Transverse colon (tissue), 4 donors: ENCODE data around the gene LGALS7. TPM values are rescaled to one million over a fixed set of nuclear protein-coding genes. Genes with fewer than 3 reads are reported as not detected.

Experiments
- DNase-seq: peaks from one replicate; pipeline ENCODE4 v3.0.0-alpha.2; 2019
- H3K27ac ChIP-seq, 4 donors: fragments of 200-600 bp; sonication (generic); 2 replicates each; pipeline ENCODE4 v1.5.1; 2016 to 2018; ENCODE audit warnings: inconsistent platforms in 4 of 4
- H3K27me3 ChIP-seq: fragments of 200-600 bp; sonication (generic); 2 replicates; pipeline ENCODE4 v1.5.1; 2017; ENCODE audit warnings: inconsistent platforms
- H3K36me3 ChIP-seq, 4 donors: fragments of 200-600 bp; sonication (generic); 2 replicates each; pipeline ENCODE4 v1.5.1; 2017 to 2019; ENCODE audit warnings: inconsistent platforms in 4 of 4
- H3K4me1 ChIP-seq, 4 donors: fragments of 200-600 bp; sonication (generic); 2 replicates each; pipeline ENCODE4 v1.5.1; 2017 to 2020; ENCODE audit warnings: inconsistent platforms in 4 of 4
- H3K4me3 ChIP-seq, 4 donors: fragments of 200-600 bp; sonication (generic); 1 replicate in 1 of 4; 2 replicates in 3 of 4; pipeline versions ENCODE4 v1.5.1 to v1.6.1; 2017 to 2019; ENCODE audit warnings: inconsistent platforms in 4 of 4
- H3K9me3 ChIP-seq, 2 donors: fragments of 200-600 bp; sonication (generic); 2 replicates each; pipeline ENCODE4 v1.5.1; 2017 to 2019; ENCODE audit warnings: inconsistent platforms in 2 of 2
- EP300 ChIP-seq: sonication (generic); formaldehyde crosslinking; IDR thresholded peaks from one replicate; pipeline ENCODE4 v1.6.1; 2017; ENCODE audit warnings: antibody characterized with exemption, low read depth
- POLR2A ChIP-seq: fragments of 450-650 bp; IDR thresholded peaks from one replicate; pipeline ENCODE4 v1.6.1; 2016; ENCODE audit warnings: antibody characterized with exemption, mild to moderate bottlenecking, moderate library complexity
- POLR2AphosphoS5 ChIP-seq, 3 donors: sonication (generic); formaldehyde crosslinking; IDR thresholded peaks; one replicate each; pipeline ENCODE4 v1.6.1; 2016; ENCODE audit warnings: antibody characterized with exemption in 3 of 3
- WGBS, 2 donors: methylation state at CpG; one replicate each; pipeline ENCODE4 v1.1.5; 2018; ENCODE audit warnings: low coverage in 1 of 2; 5-methylcytosine and 5-hydroxymethylcytosine counted together
- in situ Hi-C, 4 donors: fragments of 200-750 bp; cut with MboI; loops; one replicate each; pipeline versions ENCODE4 v1.15.0 to v1.15.1; 2017; ENCODE audit warnings: low sequenced_read_pairs in 3 of 4, low pct_ligation_motif_present in 1 of 4, low pct_unique_long_range_greater_than_20kb in 1 of 4
- intact Hi-C: fragments of 100-400 bp; cut with DNase I; formaldehyde crosslinking; loops from one replicate; pipeline ENCODE4 v1.15.1; 2023; ENCODE audit warnings: low total_unique reads
- total RNA-seq, 4 donors: library from RNA; depleted of rRNA; stranded (reverse); fragments of >200 nt; gene quantifications; one replicate each; pipeline ENCODE4 v1.1.0, GENCODE V29; 2016
- TF ChIP-seq, protein P1 (sequence below), 5 experiments: fragments of 200-600 bp in 3 of 5; fragments of 450-650 bp in 2 of 5; sonication (generic) in 3 of 5; IDR thresholded peaks; 1 replicate in 2 of 5; 2 replicates in 3 of 5; pipeline ENCODE4 v1.5.1; 2016 to 2017; ENCODE audit warnings: antibody characterized with exemption in 5 of 5, inconsistent platforms in 3 of 5, mild to moderate bottlenecking in 2 of 5, moderate library complexity in 1 of 5

LGALS7 gene
- total RNA-seq, 4 donors from 2014 or later = not detected

- in situ Hi-C loops = loop anchor here in 1 of 4 donors (10.0 kb wide), 1 partner anchor 155 kb away; the partner anchor contains the start of genes NFKBIB and SIRT2
- Histone ChIP-seq H3K4me1 (peaks cover 0 to 15% (median 12%) of the 10 kb centered on the region in 4 donors), H3K4me3 (no peak overlapping the region), H3K27ac (no peak overlapping the region), H3K36me3 (no peaks in the 10 kb centered on the region), H3K27me3 (no peaks in the 10 kb centered on the region), H3K9me3 (no peaks in the 10 kb centered on the region)
- TF ChIP-seq POLR2AphosphoS5 (IDR thresholded peaks at IDR 0.05) (no peak), EP300 (no peak), POLR2A (no peak)
- TF ChIP-seq, protein P1, sequence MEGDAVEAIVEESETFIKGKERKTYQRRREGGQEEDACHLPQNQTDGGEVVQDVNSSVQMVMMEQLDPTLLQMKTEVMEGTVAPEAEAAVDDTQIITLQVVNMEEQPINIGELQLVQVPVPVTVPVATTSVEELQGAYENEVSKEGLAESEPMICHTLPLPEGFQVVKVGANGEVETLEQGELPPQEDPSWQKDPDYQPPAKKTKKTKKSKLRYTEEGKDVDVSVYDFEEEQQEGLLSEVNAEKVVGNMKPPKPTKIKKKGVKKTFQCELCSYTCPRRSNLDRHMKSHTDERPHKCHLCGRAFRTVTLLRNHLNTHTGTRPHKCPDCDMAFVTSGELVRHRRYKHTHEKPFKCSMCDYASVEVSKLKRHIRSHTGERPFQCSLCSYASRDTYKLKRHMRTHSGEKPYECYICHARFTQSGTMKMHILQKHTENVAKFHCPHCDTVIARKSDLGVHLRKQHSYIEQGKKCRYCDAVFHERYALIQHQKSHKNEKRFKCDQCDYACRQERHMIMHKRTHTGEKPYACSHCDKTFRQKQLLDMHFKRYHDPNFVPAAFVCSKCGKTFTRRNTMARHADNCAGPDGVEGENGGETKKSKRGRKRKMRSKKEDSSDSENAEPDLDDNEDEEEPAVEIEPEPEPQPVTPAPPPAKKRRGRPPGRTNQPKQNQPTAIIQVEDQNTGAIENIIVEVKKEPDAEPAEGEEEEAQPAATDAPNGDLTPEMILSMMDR (IDR thresholded peaks at IDR 0.05) = no peak
- intact Hi-C loops = no loop called here
- no peak for DNase-seq
- WGBS, 2 donors = 78% methylated on average over 7 of the region's 9 CpGs; no CpG with 5 or more reads in 1 of the 2 donors
These were observed 33.1 kb downstream of the LGALS7 start for GRCh38 chr19:38740257-38740592.

DNA sequence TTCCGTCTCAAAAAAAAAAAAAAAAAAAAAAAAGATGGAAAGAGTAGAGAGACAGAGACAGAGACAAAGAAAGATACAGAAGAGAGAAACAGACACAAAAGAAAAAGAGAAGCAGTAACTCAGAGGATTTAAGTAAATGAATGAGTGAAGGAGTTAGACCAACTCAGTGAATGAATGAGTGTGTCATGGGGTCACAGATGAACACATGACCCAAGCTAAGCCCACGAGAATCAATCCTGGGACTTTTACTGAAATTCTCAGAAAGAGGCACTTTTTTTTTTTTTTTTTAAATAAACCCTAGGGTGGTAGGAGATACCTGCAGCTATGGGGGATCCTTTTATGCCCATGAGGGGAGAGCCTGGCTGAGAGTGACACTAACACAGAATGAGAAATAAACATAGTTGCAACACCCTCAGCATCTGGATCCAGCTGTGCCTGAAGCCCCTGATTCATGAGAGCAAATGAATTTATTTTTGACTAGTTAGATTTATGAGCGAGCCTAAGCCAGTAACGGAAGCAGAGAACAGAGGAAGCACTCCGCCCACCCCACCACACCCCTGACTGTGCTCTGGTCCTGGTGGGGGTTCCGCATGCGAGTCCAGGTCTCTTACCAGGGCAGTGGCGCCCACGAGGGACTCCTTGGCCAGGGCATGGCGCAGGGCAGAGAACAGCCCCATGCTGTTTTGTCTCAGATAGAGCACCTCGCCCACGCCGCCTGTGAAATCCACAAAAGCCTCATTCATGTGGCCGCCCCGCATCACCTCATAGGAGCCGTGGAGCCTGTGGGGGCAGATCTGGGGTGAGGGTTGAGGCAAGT, 33.7 kb downstream of the LGALS7 start:
- in situ Hi-C loops = loop anchor here in 1 of 4 donors (10.0 kb wide), 1 partner anchor 155 kb away; the partner anchor contains the start of genes NFKBIB and SIRT2
- H3K4me3 ChIP-seq = no peak overlapping the region
- no peaks in the 10 kb centered on the region for H3K27me3 ChIP-seq

DNA sequence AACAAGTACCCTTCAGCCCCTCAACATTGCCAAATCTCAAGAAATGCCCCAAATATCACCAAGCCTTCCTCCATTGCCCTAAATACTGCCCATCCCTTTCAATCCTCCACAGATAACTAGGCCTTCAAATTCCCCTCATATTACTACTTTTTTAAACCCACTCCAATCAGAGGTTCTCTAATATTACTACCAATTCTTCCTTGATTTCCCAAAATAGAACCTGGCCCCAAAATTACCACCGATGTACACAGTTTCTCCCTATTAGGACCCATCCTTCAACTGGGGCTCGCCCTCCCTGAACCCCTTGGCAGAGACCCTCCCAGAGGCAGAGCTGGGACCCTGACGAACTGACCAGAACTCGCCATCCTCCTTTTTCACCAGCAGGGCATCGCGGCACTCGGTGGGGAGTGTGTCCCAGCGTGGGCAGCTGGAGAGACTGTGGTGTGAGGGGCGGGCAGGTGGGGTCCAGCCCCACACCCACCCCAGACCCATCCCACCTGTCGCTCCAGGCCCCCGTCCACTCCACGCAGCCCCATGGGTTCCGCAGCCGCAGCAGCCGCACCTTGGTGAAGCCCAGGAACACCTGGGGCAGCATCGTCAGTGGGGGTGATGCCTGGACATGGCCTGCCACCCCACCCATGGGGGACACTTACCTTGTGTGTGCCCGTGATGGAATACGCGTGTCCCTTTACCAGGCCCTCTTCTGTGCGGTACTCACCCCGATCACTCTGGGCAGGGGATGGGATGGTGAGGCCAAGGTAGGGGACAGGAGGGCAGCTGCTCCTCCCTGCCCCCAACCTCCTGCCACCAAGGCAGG, 35.2 kb downstream of the LGALS7 start:
- peaks cover 0 to 35% (median 24%) of the 10 kb centered on the region in 4 donors for H3K4me1 ChIP-seq
- DNase-seq = no peak
- in situ Hi-C loops (no loop called here), intact Hi-C loops (no loop called here)
- no peaks in the 10 kb centered on the region for H3K9me3 ChIP-seq
- H3K36me3 ChIP-seq = no peaks in the 10 kb centered on the region
- no peak overlapping the region for H3K4me3 ChIP-seq
- H3K27ac ChIP-seq = no peak overlapping the region
- H3K27me3 ChIP-seq = no peaks in the 10 kb centered on the region
- WGBS, 2 donors = 95 to 100% methylated on average over 1 to 21 of the region's 21 CpGs
- TF ChIP-seq POLR2AphosphoS5 (IDR thresholded peaks at IDR 0.05) (no peak), EP300 (no peak), POLR2A (no peak)
- TF ChIP-seq, protein P1 (IDR thresholded peaks at IDR 0.05) = no peak

More for the DNA sequence above, 33.7 kb downstream of the LGALS7 start:
- no peaks in the 10 kb centered on the region for H3K9me3 ChIP-seq
- H3K4me1 ChIP-seq = peaks cover 0 to 21% (median 18%) of the 10 kb centered on the region in 4 donors
- H3K27ac ChIP-seq = no peak overlapping the region
- no peak for DNase-seq
- no peak for TF ChIP-seq EP300
- TF ChIP-seq POLR2AphosphoS5 (IDR thresholded peaks at IDR 0.05) = no peak
- TF ChIP-seq POLR2A = no peak
- TF ChIP-seq, protein P1 (IDR thresholded peaks at IDR 0.05) = no peak
- intact Hi-C loops = no loop called here
- H3K36me3 ChIP-seq = no peaks in the 10 kb centered on the region
- WGBS, 2 donors = 58 to 76% methylated on average over 2 to 16 of the region's 16 CpGs

GRCh38 chr19:38737281-38737865, 35.9 kb downstream of the LGALS7 start:
- no peak overlapping the region for H3K27ac ChIP-seq
- H3K27me3 ChIP-seq = no peaks in the 10 kb centered on the region
- no peak for TF ChIP-seq POLR2AphosphoS5 (IDR thresholded peaks at IDR 0.05)
- TF ChIP-seq POLR2A = no peak
- TF ChIP-seq EP300 = no peak
- intact Hi-C loops (no loop called here), in situ Hi-C loops (no loop called here)
- no peaks in the 10 kb centered on the region for H3K9me3 ChIP-seq
- H3K36me3 ChIP-seq = no peaks in the 10 kb centered on the region
- peaks cover 0 to 38% (median 27%) of the 10 kb centered on the region in 4 donors for H3K4me1 ChIP-seq
- WGBS, 2 donors = 64 to 80% methylated on average over 3 to 20 of the region's 22 CpGs
- H3K4me3 ChIP-seq = peak overlapping the region in 1 of 4 donors; percentile 2
- DNase-seq = no peak
